Jurkat, Clone E6-1 (cell line): ENCODE measurements around the gene METTL17.
"Not testable (repeated sequence)": the region's sequence is repeated elsewhere in the genome, so short reads cannot be mapped to it uniquely, and the experiment has no call there.

Source experiments
- DNase-seq: peaks from one replicate; pipeline ENCODE4 v3.0.0-alpha.2; 2011; ENCODE audit warnings: low read depth, low spot score
- H3K4me3 ChIP-seq: 2 replicates; pipeline ENCODE4 v1.5.1; 2011; ENCODE audit warnings: mild to moderate bottlenecking, low read length, control low read depth, moderate library complexity

The METTL17 gene

DNA sequence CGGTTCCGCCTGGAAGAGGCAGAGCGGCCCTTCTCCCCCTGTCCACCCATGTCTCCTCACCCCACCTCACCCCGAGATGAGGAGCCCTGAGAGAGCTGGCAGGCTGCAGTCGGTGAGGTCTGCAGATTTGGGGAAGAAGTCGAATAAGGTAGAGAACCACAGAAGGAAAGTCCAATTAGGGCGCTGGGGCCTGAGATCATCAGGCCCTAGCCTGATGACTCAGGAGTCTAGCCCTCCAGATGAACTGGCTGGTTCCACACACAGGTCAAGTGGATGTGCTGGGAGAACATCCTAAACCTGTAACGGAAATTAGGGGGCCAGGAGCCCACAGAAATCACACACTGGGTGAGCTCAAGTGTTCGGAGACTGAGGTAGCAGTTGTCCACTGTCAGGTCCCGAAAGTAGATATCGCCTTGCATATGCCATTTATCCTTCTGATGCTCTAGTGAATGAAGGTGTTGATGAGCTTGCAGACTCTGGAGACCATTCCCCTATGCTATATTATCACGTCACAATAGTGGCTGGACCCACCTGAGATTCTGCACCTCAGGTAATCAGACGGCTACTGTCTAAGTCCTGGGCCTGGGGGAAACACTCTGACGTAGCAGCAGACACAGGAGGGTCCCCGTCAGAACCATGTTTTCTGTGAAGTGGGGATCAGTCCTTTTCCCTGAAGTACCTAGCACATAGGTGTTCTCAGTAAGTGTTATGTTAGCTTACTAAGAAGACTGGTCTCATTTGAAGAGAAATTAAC lies 886 bp upstream of the METTL17 start:
- no peak for DNase-seq
- H3K4me3 ChIP-seq, result peak overlapping the region; percentile 99

DNA sequence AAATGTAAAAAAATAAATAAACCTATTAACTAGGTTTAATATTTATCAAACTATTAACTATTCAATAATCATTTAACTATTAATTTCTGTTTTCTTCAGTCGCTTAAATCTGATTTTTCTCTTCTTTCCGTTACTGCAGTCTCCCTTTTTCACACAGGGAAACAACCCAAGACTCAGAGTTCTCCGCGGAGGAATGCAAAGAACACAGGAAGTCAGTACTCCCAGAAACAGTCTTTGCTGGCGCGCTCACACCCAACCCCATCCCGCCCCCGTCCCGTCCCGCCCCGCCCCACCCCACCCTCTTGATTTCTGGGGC lies 351 bp upstream of the METTL17 start:
- no peak for DNase-seq
- H3K4me3 ChIP-seq, result peak overlapping the region; percentile 99

DNA sequence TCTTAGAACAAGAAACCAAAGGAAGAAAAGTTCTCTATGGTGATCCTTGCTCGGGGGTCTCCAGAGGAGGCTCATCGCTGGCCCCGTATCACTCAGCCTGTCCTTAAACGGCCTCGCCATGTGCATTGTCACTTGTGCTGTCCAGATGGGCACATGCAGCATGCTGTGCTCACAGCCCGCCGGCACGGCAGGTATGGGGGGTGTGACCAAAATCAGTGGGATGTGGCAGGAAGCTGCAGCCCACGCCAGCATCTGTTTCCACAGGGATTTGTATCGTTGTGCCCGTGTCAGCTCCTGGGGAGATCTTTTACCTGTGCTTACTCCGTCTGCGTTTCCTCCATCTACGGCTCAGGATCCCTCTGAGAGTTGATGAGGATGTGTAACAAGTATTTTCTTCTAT lies 6.7 kb downstream of the METTL17 start:
- H3K4me3 ChIP-seq, result no peak overlapping the region

DNA sequence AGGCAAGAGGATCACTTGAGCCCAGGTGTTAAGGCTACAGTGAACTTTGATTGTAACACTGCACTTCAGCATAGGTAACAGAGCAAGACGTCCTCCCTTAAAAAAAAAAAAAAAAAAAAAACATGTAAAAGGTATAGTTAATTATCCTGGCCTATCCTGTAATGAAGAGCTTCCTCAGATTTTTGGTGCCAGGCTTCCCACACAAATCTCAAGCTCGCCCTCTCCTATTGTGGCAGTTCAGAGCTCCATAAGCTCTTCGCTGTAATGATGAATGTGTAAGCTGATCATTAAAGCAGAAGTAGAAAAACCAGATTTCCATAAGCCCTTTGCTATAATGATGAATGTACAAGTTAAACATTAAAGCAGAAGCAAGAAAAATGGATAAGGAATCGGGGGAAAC lies 7.3 kb downstream of the METTL17 start:
- H3K4me3 ChIP-seq, result no peak overlapping the region
- DNase-seq, result no peak

More for the DNA sequence above, 6.7 kb downstream of the METTL17 start:
- no peak for DNase-seq

DNA sequence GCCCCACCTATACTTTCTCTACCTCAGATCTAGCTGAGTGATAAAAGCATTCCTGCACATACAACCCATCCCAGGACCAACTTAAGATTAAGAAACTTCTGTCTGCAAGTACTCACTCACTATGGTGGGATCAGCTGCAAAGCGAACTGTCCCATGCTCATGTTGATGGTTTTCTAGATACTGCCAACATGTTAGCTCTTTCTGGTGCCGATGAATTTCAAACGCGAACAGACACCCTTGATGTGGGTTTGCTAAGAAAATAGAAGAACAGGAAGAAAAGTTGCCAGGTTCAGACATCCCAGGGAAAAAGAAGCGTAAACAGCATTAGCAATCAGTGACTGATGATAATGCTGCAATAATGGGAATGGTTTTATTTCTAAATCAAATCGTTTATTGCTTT lies 7.8 kb downstream of the METTL17 start:
- peak; percentile 33 for DNase-seq
- no peak overlapping the region for H3K4me3 ChIP-seq

DNA sequence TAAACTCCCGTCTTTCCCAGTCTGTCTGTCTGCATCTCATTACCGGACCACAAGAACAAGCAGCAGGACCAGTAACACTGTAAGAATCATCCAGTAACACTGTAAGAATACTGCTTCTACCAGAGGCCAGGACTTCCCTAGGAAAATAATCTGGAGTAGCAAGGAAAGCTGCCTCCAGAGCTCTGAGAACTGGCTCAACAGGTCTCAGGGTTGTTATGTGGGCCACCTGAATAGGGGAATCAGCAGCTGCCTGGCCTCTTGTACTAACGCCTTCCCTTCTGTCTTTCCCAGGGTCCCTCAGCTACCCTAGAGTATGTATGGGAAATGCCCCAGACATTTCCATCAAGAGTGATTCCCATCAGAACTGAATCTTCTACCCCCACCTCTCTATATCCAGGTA lies 8.4 kb downstream of the METTL17 start:
- H3K4me3 ChIP-seq, result no peak overlapping the region
- no peak for DNase-seq

DNA sequence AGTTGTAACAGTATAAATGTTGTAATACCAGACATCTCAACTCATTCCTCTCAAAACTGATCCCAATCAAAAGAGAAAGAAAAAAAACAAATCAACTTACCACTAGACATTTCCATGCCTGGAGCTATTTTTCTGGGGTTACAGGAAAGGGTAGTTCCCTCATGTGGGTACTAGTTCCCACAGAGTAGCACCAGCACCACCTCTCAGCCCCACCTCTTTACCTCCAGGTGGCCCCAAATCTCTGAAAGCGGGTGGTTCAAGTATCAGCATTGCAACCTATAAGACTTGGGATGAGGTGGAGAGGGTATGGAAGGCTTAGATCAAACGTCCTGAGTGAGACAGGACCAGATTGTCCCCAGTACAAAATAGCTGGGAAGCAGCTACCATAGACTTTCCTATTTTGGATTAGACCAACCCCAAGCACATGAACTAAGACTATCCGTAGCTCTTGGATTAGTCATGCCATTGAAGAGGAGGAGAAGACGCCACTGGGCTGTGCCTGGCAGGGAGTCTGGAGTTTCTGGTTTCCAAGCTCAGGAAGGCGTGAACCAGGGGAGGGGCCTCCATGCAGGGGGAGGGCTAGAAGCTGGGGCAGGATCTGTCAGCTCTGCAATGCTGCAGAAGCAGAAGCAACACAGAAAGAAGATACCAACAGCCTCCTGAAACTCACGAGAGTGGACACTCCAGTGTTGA lies 9.0 kb downstream of the METTL17 start, which contains the start of gene SLC39A2:
Gene SLC39A2, plus strand, starts transcription at position 620 of the 693 bp plus-strand sequence. CDS start 154 bp downstream, outside the sequence.
- H3K4me3 ChIP-seq, result no peak within 1 kb of the TSS
- DNase-seq, result no peak

DNA sequence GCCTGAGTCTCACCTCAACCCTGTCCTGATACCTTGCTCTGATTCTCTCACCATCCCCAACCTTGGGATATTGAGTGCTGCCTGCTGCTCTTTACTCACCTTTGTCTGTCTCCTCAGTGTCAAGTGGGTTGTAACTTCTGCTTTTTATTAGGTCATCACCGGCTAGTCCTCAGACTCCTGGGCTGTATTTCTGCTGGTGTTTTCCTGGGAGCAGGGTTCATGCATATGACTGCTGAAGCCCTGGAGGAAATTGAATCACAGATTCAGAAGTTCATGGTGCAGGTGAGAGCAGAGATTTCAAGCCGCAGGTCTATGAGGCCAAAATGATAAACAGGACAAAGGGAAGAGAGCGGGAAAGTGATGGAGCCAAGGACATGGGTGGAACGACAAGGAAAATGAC lies 9.8 kb downstream of the METTL17 start:
- DNase-seq, result no peak
- H3K4me3 ChIP-seq, result no peak overlapping the region

DNA sequence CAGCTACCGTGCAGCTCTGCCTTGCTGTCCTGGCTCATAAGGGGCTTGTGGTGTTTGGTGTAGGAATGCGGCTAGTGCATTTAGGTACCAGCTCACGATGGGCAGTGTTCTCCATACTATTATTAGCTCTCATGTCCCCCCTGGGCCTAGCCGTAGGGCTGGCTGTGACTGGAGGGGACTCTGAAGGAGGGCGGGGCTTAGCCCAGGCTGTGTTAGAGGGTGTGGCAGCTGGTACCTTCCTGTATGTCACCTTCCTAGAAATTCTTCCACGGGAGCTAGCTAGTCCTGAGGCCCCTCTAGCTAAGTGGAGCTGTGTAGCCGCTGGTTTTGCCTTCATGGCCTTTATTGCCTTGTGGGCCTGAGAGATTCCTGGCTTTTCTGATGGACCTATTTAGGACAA lies 11.4 kb downstream of the METTL17 start:
- no peak for DNase-seq
- no peak overlapping the region for H3K4me3 ChIP-seq

DNA sequence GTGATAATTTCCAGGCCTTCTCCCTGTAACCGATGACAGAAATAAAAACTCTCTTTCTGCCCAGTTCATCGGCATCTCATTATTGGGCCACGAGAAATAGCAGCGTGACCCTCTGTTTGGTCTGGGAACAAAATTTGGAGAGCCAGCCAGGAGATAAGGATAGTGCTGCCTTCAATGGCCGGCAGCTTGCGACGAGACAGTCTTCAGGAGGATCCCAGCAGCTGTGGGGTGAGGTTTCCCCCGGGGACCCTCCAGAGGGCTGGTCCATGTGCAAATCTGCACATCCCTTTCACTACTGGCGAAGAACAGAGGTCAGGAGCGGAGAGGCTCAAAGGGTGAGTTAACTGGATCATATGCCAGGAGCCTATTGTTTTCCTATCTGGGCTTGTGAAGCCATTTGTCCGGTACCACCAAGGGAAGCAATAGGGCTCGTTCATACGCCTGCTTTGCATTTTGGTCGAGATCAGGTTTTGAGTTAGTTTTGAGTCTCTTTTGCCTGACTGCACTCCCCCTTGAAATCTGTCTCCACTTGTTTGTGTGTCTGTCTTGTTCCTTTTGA lies 14.1 kb downstream of the METTL17 start:
- no peak overlapping the region for H3K4me3 ChIP-seq
- DNase-seq, result no peak

DNA sequence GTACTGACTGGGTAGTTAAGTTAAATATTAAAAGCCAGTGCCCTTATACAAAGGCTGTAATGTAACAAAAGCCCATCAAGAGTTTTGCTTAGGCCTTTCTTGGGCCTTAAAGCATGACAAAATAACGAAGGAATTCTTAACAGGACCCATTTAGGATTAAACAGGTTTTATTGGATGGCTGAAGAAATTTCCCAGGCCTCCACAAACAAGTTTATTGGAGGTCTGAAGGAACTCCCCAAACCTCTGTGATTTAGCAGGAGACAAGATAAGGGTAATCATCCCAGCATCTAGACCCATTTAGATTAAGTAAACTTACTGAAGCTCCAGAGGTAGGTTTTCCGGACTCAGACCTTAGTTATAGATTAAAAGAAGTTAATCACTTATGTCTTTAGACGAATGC lies 19.9 kb downstream of the METTL17 start:
- H3K4me3 ChIP-seq, DNase-seq: not testable (repeated sequence)

DNA sequence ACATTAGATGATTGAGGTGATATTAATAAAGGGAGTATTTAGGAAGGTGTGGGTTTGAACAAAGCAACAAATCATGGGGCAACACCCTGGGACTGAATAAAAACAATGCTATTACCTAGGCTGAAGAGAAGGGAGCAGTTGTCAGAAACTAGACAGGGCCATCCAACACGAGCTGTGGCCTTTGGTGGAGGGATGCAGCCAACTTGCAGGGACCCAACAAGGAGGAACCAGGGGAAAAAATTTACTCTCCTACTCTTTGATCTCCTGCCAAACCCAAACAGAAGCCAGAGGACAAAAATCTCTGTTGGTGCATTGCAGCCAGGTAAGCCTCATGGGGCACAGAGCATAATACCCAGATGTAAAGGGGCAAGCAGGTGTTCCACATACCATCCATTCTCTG lies 21.4 kb downstream of the METTL17 start:
- DNase-seq, result no peak

DNA sequence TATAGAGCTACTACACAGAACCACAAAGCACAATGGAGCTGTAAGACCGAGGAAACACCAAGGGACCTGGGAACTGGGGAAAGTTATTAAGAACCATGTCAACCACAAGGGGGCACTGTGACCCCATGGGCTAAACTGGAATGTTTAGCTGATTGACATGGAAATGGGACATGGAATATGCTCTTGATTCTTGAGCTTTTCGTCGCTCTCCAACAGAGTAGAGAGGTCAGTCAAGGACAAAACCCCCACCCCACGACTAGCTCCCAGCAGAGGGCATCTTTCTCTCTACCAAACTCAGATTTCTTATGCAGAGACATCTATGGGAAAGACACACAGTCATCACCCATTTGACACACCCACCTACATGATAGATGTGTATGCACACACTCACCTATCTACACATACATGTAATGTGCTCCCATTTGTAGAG lies 25.0 kb downstream of the METTL17 start:
- DNase-seq, result peak; percentile 76
- H3K4me3 ChIP-seq, result no peak overlapping the region

More for the DNA sequence above, 21.4 kb downstream of the METTL17 start:
- no peak overlapping the region for H3K4me3 ChIP-seq

DNA sequence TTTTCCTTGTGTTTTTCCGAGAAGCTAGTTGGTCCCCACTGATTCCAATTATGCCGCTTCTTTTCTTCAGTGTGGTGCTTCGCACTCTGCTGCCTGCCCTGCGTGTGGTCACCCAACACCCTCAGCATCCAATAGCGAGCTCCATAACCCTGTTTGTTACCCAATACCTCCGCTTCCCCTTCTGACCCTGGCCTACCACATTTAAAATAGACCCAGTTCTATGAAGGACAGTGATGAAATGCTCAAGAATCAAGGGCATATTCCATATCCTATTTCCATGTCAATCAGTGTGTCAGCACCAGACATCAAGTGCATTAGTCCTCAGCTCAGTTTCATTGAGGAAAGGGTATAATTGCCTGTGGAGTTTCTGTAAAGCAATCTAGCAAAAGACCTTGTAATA lies 25.5 kb downstream of the METTL17 start:
- no peak for DNase-seq
- no peak overlapping the region for H3K4me3 ChIP-seq

DNA sequence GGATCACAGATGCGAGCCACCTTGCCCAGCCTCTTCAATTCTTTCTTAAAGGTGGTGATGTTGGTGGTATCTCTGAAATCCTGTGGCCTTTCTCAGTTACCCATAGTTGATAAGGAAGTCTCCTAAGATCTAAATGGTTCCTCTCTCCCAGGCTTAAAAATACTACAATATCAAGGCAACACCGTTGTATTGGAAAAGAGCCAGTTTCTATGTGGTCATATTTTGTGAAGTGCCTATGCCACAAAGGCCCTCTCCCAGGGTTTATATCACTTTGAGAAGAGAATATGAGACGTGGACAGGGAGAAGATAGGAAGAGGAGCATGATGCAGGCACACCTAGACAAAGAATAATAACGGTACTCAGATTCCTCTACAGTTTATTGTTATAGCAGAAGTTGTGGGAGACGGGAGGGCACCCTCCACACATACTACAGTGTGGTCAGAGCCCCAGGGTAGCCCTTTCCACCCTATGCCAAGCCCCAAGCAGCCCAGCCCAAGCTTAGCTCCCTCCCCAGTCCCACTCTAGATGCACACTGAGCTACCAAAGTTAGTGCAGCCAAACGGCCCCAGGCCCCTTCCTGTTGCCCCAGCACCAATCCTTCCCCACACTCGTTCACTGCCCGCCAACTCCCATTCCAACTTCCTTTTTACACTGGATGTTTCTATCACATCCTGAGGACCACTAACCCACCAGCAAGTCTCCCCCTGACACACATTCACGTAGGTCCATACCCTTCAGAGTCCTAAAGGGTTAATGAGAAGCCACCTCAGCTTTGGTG lies 26.8 kb downstream of the METTL17 start:
- no peak overlapping the region for H3K4me3 ChIP-seq
- DNase-seq, result no peak

DNA sequence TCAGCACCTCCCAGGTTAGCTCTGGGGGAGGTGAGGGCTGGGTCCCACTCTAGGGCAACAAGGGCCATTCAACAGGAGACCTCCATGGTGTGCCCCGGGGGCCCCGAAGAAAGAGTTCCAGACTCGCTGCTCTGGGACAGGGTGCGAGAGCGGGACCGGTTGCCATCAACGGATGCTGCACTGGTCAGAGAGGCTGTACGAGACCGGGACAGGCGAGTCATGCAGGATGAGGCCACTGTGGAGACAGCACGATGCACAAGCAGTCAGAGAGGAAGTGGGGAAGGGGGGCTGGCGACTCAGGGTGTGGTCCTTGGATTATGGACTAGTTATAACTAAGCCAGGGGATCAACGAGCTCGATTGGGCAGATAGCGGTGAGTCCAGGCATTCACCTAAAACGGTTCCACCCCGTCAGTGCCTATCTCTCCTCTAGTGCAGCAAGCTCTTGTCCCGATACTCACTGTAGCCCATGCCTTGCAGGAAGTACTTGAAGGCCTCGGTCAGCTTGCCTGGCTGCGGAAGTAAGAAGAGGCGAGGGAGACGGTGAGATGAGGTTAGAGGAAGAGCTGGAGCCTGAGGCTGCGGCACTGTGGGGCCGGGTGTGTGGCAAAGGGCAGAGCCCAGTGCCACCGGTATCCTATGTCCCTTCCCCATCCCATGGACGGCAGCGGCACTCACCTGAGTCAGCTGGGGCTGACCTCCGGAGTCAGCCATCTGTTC lies 27.9 kb downstream of the METTL17 start:
- H3K4me3 ChIP-seq, result no peak overlapping the region
- no peak for DNase-seq

DNA sequence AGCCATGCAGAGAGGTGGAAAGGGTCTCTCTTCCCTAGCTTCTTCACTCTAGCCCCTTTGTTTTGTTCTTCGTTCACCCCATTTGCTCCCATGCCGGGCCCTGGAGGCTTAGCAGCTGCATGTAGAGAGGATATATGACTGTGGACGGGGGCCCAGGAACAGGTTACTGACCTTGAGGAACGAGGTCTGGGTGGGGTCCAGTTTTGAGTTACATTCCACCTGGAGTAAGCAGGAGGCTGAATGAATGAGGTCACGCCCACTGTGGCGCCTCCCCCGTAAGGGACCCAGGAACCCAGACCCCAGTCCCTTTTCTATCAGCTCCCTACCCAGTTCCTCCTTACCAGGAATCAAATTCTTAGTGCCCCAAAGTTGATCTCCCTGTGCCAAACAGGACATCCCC lies 28.5 kb downstream of the METTL17 start:
- no peak for DNase-seq
- no peak overlapping the region for H3K4me3 ChIP-seq

DNA sequence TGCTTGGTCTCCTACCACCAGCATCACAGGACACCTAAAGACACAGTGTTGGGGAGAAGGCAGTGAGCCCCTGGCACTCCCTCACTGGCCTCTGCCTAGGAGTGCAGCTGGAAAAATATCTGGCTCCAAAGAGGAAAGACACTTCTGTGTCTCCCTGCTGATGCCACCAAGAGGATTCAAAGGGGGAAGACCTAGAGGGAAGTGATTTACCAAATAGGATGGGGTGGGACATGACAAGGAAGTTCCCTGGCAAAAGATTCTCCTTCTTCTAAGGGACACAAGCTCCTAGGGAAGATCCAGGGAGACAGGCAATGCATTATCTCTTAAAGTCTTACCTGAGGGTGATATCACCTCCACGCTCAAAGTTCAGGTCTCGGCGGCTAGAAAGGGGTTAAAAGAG lies 29.0 kb downstream of the METTL17 start:
- no peak for DNase-seq
- H3K4me3 ChIP-seq, result no peak overlapping the region

DNA sequence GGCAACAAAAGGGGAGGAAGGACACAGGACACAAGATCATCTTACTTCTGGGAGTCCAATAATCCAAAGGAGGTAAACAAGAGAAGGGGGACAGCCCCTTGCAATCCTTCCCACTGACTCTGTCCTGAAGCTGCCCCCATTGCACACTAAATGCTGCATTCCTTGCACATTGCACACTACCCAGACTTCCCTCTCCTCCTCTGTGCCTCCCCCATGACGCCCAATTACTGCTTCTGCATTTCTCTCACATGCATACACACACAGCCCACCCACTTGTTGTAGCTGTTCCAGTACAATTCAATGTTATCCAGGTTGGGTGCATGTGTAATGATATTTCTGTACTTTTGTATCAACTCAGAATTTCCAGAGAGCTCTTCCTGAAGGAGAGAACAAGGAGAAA lies 29.6 kb downstream of the METTL17 start:
- no peak overlapping the region for H3K4me3 ChIP-seq
- DNase-seq, result no peak
